HCT116 (cell line): Measurements from ENCODE around the gene ABCC10. TPM values are rescaled to one million over a fixed set of nuclear protein-coding genes. Genes with fewer than 3 reads are reported as not detected.

Experiments
- ATAC-seq: fragments of 200-7000 bp; cut with Tn5 transposase; 2 replicates; pipeline ENCODE4 v1.9.1; 2020; ENCODE audit warnings: mild to moderate bottlenecking, moderate library complexity
- BruUV-seq: library from RNA; stranded (reverse); fragments of 400-500 nt; replicated peaks from 2 replicates; lab custom pipeline; 2021; lab: Mats Ljungman, UMichigan
- CTCF ChIA-PET: fragments of 300-600 bp; sonication (Branson Sonifier 250); formaldehyde crosslinking; loops from one replicate; lab custom pipeline; 2021; ENCODE audit warnings: antibody characterized with exemption; lab: Charles Lee
- POLR2A ChIA-PET: fragments of 300-600, 350-600 bp; sonication (Branson Sonifier 250); formaldehyde crosslinking; loops from one replicate; lab custom pipeline; 2021; ENCODE audit warnings: antibody characterized with exemption; lab: Charles Lee
- RAD21 ChIA-PET, 2 experiments: fragments of 300-600 bp; sonication (Branson Sonifier 250); formaldehyde crosslinking; loops; one replicate each; lab custom pipeline; 2023; ENCODE audit warnings: low total read pairs in 2 of 2; ENCODE audit not compliant: uncharacterized antibody in 2 of 2, unreplicated experiment in 2 of 2, low non-redundant PET in 1 of 2; lab: Charles Lee
- DNase-seq: peaks from one replicate; pipeline ENCODE4 v3.0.0-alpha.2; 2010; ENCODE audit warnings: low read depth, low spot score
- H2AFZ ChIP-seq: fragments of 200-600 bp; shearing (Covaris generic), sonication (generic); 2 replicates; pipeline ENCODE4 v1.6.1; 2017; ENCODE audit warnings: low read depth, mixed run types, mixed read lengths, antibody characterized with exemption, low read length; ENCODE audit not compliant: poor library complexity, severe bottlenecking
- H3K27ac ChIP-seq: 2 replicates; pipeline ENCODE4 v1.5.1; 2012; ENCODE audit warnings: low read depth, low read length
- H3K27me3 ChIP-seq: fragments of 200-600 bp; sonication (generic); 2 replicates; pipeline ENCODE4 v1.6.1; 2016; ENCODE audit warnings: mixed run types, low read length, mixed read lengths; ENCODE audit not compliant: insufficient read depth
- H3K36me3 ChIP-seq, 2 experiments: fragments of 200-500 bp in 1 of 2; fragments of 200-600 bp in 1 of 2; sonication (Bioruptor generic) in 1 of 2; sonication (generic) in 1 of 2; 2 replicates each; pipeline versions ENCODE4 v1.5.1 to v1.6.1; 2014 to 2016; ENCODE audit warnings: low read length in 2 of 2, inconsistent platforms in 1 of 2, mixed read lengths in 1 of 2, mixed run types in 1 of 2; ENCODE audit not compliant: insufficient read depth in 2 of 2, control insufficient read depth in 1 of 2
- H3K4me1 ChIP-seq, 2 experiments: fragments of 200-600 bp in 1 of 2; sonication (generic) in 1 of 2; 2 replicates each; pipeline versions ENCODE4 v1.5.1 to v1.6.1; 2012 to 2017; ENCODE audit warnings: low read length in 2 of 2, inconsistent platforms in 1 of 2, mild to moderate bottlenecking in 1 of 2, mixed read lengths in 1 of 2, mixed run types in 1 of 2, moderate library complexity in 1 of 2; ENCODE audit not compliant: insufficient read depth in 2 of 2, control insufficient read depth in 1 of 2
- H3K4me2 ChIP-seq: fragments of 200-600 bp; sonication (generic); 2 replicates; pipeline ENCODE4 v1.6.1; 2017; ENCODE audit warnings: mixed run types, low read length, mixed read lengths
- H3K4me3 ChIP-seq, 2 experiments: fragments of 200-600 bp in 1 of 2; sonication (generic) in 1 of 2; replicated peaks in 1 of 2; 2 replicates each; pipeline ENCODE4 v1.5.1; 2011 to 2016; ENCODE audit warnings: low read length in 2 of 2, control low read depth in 1 of 2, low read depth in 1 of 2, mild to moderate bottlenecking in 1 of 2, mixed read lengths in 1 of 2, mixed run types in 1 of 2
- H3K79me2 ChIP-seq: fragments of 200-600 bp; sonication (generic); 2 replicates; pipeline ENCODE4 v1.6.1; 2017; ENCODE audit warnings: mild to moderate bottlenecking, mixed run types, low read length, moderate library complexity, mixed read lengths; ENCODE audit not compliant: insufficient read depth
- H3K9ac ChIP-seq: fragments of 200-600 bp; sonication (generic); 2 replicates; pipeline ENCODE4 v1.6.1; 2016; ENCODE audit warnings: low read length, mixed read lengths
- H3K9me2 ChIP-seq: fragments of 200-600 bp; sonication (generic), shearing (Covaris generic); 2 replicates; pipeline ENCODE4 v1.6.1; 2017; ENCODE audit warnings: mixed run types, mild to moderate bottlenecking, moderate library complexity; ENCODE audit not compliant: insufficient read depth
- H3K9me3 ChIP-seq, 2 experiments: fragments of 200-500 bp in 1 of 2; fragments of 200-600 bp in 1 of 2; sonication (Bioruptor generic) in 1 of 2; sonication (generic) in 1 of 2; 2 replicates each; pipeline ENCODE4 v1.6.1; 2014 to 2017; ENCODE audit warnings: low read length in 2 of 2, mixed read lengths in 2 of 2, inconsistent platforms in 1 of 2, low read depth in 1 of 2, mild to moderate bottlenecking in 1 of 2, mixed run types in 1 of 2, moderate library complexity in 1 of 2; ENCODE audit not compliant: control insufficient read depth in 1 of 2, insufficient read depth in 1 of 2
- H4K20me1 ChIP-seq: fragments of 200-600 bp; sonication (generic), shearing (Covaris generic); 2 replicates; pipeline ENCODE4 v1.6.1; 2017; ENCODE audit warnings: mixed run types, mild to moderate bottlenecking, moderate library complexity; ENCODE audit not compliant: insufficient read depth
- CBX3 ChIP-seq: IDR thresholded peaks from 2 replicates; pipeline ENCODE4 v1.6.1; 2012; ENCODE audit warnings: low read depth
- EGR1 ChIP-seq: IDR thresholded peaks from 2 replicates; pipeline ENCODE4 v1.6.1; 2012; ENCODE audit warnings: low read depth
- ELF1 ChIP-seq: IDR thresholded peaks from 2 replicates; pipeline ENCODE4 v1.6.1; 2012; ENCODE audit warnings: low read depth, borderline replicate concordance
- EZH2 ChIP-seq: fragments of 200-600 bp; sonication (generic); IDR thresholded peaks from 2 replicates; pipeline ENCODE4 v1.6.1; 2017; ENCODE audit warnings: antibody characterized with exemption, mixed run types
- EZH2phosphoT487 ChIP-seq: fragments of 200-600 bp; IDR thresholded peaks from 2 replicates; pipeline ENCODE4 v1.6.1; 2018; ENCODE audit warnings: antibody characterized with exemption, borderline replicate concordance
- JUND ChIP-seq: IDR thresholded peaks from 2 replicates; pipeline ENCODE4 v1.6.1; 2012
- POLR2AphosphoS5 ChIP-seq: IDR thresholded peaks from 2 replicates; pipeline ENCODE4 v1.6.1; 2011; ENCODE audit warnings: mild to moderate bottlenecking, low read depth, low read length, moderate library complexity
- SRF ChIP-seq: IDR thresholded peaks from 2 replicates; pipeline ENCODE4 v1.6.1; 2012; ENCODE audit warnings: low read depth
- TCF7L2 ChIP-seq: IDR thresholded peaks from 2 replicates; pipeline ENCODE4 v1.7.0; 2011; ENCODE audit warnings: borderline replicate concordance, inconsistent platforms; ENCODE audit not compliant: insufficient read depth, insufficient read length; ENCODE audit errors: extremely low read depth
- YY1 ChIP-seq: IDR thresholded peaks from 2 replicates; pipeline ENCODE4 v1.6.1; 2011; ENCODE audit warnings: low read length, low read depth, moderate library complexity, mild to moderate bottlenecking; ENCODE audit not compliant: insufficient replicate concordance; ENCODE audit errors: extremely low read depth
- ZFX ChIP-seq: fragments of 450-650 bp; IDR thresholded peaks from 2 replicates; pipeline ENCODE4 v1.6.1; 2017
- ZNF274 ChIP-seq: fragments of 200-500 bp; sonication (Bioruptor generic); IDR thresholded peaks from 2 replicates; pipeline ENCODE4 v1.6.1; 2014; ENCODE audit warnings: mild to moderate bottlenecking, low read depth, low read length, inconsistent platforms
- intact Hi-C: fragments of 100-400 bp; cut with micrococcal nuclease; formaldehyde crosslinking; loops from 2 replicates; pipeline ENCODE4 v1.10.0; 2022
- total RNA-seq: library from RNA; stranded (reverse); gene quantifications from one replicate; pipeline ENCODE4 v1.2.1, GENCODE V29; 2021; ENCODE audit not compliant: unreplicated experiment
- TF ChIP-seq, protein P1 (sequence below): IDR thresholded peaks from 2 replicates; pipeline ENCODE4 v1.6.1; 2012
- TF ChIP-seq, protein P2 (sequence below): IDR thresholded peaks from 2 replicates; pipeline ENCODE4 v1.6.1; 2011; ENCODE audit warnings: mild to moderate bottlenecking, low read length, moderate library complexity; ENCODE audit not compliant: insufficient replicate concordance; ENCODE audit errors: extremely low read depth
- TF ChIP-seq, protein P3 (sequence below): IDR thresholded peaks from 2 replicates; pipeline ENCODE4 v1.6.1; 2012; ENCODE audit warnings: low read depth

Gene ABCC10
- total RNA-seq, 1 experiment from 2014 or later: 29.9 TPM

DNA sequence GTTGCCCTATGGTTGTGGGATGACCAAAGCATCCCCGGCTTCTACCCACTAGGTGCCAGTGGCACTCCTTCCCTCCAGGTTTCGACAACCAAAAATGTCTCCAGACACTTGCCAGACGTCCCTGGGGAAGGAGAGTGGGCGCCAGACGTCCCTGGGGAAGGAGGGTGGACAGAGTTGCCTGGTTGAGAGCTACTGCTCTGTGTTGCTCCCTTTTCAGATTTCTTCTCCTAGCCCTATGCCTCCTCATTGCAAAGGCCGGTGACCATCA is 69.7 kb downstream of the ABCC10 start:
- POLR2A ChIA-PET: interaction anchor here (1.4 kb wide), 1 partner anchor 10 kb away, joined by 4 read pairs; no protein-coding TSS in a partner anchor
- Histone ChIP-seq H3K4me1 (peaks cover 25 to 44% of the 10 kb centered on the region in 2 experiments), H3K9me3 (no peaks in the 10 kb centered on the region), H3K79me2 (peaks cover 41% of the 10 kb centered on the region), H3K36me3 (peaks cover 4 to 38% of the 10 kb centered on the region in 2 experiments; a peak in 3 of 4 replicates), H3K4me2 (peak overlapping the region; percentile 76), H3K9ac (peak overlapping the region; percentile 54), H3K27ac (peak overlapping the region; percentile 57), H4K20me1 (no peaks in the 10 kb centered on the region), H3K9me2 (no peaks in the 10 kb centered on the region), H3K27me3 (no peaks in the 10 kb centered on the region), H3K4me3 (peak overlapping the region in 1 of 2 experiments; percentile 35; a peak in 2 of 4 replicates), H2AFZ (no peak overlapping the region)
- DNase-seq: no peak
- intact Hi-C loops: loop anchor here (5.0 kb wide), 1 partner anchor 595 kb away; no protein-coding TSS in a partner anchor
- TF ChIP-seq, protein P1, sequence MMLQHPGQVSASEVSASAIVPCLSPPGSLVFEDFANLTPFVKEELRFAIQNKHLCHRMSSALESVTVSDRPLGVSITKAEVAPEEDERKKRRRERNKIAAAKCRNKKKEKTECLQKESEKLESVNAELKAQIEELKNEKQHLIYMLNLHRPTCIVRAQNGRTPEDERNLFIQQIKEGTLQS: no peak
- TF ChIP-seq SRF (no peak), ELF1 (no peak), JUND (no peak), EZH2 (no peak), TCF7L2 (no peak), ZNF274 (no peak), EGR1 (no peak), EZH2phosphoT487 (no peak), YY1 (no peak), ZFX (no peak), POLR2AphosphoS5 (no peak), CBX3 (no peak)
- TF ChIP-seq, protein P2, sequence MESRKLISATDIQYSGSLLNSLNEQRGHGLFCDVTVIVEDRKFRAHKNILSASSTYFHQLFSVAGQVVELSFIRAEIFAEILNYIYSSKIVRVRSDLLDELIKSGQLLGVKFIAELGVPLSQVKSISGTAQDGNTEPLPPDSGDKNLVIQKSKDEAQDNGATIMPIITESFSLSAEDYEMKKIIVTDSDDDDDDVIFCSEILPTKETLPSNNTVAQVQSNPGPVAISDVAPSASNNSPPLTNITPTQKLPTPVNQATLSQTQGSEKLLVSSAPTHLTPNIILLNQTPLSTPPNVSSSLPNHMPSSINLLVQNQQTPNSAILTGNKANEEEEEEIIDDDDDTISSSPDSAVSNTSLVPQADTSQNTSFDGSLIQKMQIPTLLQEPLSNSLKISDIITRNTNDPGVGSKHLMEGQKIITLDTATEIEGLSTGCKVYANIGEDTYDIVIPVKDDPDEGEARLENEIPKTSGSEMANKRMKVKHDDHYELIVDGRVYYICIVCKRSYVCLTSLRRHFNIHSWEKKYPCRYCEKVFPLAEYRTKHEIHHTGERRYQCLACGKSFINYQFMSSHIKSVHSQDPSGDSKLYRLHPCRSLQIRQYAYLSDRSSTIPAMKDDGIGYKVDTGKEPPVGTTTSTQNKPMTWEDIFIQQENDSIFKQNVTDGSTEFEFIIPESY: no peak
- TF ChIP-seq, protein P3, sequence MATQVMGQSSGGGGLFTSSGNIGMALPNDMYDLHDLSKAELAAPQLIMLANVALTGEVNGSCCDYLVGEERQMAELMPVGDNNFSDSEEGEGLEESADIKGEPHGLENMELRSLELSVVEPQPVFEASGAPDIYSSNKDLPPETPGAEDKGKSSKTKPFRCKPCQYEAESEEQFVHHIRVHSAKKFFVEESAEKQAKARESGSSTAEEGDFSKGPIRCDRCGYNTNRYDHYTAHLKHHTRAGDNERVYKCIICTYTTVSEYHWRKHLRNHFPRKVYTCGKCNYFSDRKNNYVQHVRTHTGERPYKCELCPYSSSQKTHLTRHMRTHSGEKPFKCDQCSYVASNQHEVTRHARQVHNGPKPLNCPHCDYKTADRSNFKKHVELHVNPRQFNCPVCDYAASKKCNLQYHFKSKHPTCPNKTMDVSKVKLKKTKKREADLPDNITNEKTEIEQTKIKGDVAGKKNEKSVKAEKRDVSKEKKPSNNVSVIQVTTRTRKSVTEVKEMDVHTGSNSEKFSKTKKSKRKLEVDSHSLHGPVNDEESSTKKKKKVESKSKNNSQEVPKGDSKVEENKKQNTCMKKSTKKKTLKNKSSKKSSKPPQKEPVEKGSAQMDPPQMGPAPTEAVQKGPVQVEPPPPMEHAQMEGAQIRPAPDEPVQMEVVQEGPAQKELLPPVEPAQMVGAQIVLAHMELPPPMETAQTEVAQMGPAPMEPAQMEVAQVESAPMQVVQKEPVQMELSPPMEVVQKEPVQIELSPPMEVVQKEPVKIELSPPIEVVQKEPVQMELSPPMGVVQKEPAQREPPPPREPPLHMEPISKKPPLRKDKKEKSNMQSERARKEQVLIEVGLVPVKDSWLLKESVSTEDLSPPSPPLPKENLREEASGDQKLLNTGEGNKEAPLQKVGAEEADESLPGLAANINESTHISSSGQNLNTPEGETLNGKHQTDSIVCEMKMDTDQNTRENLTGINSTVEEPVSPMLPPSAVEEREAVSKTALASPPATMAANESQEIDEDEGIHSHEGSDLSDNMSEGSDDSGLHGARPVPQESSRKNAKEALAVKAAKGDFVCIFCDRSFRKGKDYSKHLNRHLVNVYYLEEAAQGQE: no peak
- RAD21 ChIA-PET: no interaction called here
- BruUV-seq: no TSS peak
- CTCF ChIA-PET: interaction anchor here (0.7 to 3.1 kb wide), 9 partner anchors 10 to 268 kb away, joined by 3 to 25 read pairs (median 6); partner anchors contain the start of genes DNPH1 and LRRC73
- ATAC-seq: no peak
